GOT3 (cell line): ENCODE data around the gene HCN4.

Source experiments
- DNase-seq: peaks from one replicate; lab custom pipeline; 2025; ENCODE audit warnings: mixed read lengths; lab: John Stamatoyannopoulos, UW

Gene HCN4

GRCh38 chr15:73378089-73378488 is 9.3 kb upstream of the HCN4 start:
- DNase-seq = no peak

GRCh38 chr15:73375755-73376305 is 7.1 kb upstream of the HCN4 start:
- no peak for DNase-seq

DNA sequence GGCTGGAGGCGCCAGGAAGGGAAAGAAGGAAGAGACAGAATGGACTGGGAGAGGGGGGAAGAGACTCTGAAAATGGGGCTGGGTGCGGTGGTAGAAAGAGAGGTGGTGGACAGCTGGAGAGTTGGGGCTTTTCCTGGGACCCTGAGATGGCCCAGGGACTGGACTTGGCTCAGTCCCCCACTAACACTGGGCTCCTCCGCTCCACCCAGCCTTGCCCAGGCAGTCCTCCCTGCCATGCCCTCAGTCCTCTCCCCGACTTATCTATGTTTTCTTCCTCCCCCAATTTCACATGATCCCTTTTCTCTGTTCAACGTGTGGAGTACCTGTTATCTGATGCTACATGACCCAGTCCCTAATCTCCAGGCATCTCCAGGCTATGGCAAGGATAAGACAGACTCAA is 6.3 kb upstream of the HCN4 start:
- DNase-seq = no peak

DNA sequence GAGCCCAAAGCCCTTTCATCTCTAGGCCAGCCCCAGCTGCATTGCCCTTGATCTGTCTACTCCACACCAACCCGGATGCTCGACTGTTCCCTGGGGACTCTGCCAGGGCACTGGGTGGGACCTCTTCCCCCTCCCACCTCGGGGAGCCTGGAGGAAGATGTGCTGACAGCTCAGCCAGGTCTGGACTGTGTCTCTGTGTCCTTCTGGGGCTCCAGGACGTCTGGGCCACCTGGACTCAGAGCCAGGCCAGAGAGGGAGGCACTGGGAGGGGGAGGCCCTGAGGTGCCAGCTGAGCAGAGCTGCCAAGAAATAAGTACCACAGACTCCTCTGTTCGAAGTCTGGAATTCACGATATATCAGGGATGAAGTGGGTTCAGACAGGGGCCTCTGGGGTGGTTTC is 5.8 kb upstream of the HCN4 start:
- no peak for DNase-seq

DNA sequence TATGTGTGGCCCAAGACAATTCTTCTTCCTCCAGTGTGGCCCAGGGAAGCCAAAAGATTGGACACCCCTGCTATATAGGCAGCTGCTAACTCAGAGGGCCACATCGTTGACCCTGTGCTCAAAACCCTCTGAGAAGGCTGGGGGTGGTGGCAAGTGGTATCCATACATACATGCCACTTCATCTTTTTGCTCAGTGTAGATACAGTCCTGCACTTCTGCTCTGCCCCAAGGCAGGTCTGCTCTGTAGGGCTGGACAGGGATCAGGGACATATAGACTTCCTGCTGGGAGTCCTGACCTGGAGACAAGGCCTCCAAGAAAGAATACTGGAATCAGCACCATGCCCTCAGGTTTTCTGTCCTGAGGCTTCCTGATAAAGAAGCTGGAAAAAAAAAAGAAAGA is 4.5 kb upstream of the HCN4 start:
- no peak for DNase-seq

- DNase-seq = no peak
These were observed 3.1 kb upstream of the HCN4 start for GRCh38 chr15:73371812-73372211.

- DNase-seq = no peak
These were observed 1.4 kb upstream of the HCN4 start for GRCh38 chr15:73370151-73370550.

DNA sequence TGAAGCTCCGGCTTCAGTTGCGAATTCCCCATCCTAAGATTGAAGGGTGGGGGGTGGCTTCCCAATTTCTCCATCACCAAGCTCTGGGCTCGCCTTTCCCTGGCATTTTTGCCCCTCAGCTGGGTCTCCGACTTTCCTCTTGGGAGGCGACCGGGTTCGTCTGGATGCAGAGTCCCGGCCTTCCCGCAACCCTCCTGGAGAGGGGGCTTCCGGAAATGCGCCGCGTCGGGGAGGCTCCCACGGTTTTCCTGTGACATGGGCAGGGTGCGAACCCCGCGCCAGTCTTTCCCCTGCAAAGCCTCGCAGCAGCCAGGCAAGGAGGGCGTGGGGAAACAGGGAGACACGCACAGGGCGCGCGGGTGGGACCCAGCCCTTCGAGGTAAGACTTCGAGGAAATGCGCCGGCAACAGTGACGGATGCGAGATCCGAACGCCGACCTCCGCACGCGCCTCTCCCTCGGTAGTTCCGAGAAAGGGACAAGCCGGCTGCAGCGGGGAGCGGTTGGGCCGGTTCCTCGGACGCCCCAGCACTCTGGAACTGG is 466 bp upstream of the HCN4 start:
- DNase-seq = no peak

- DNase-seq = no peak
These were observed 996 bp downstream of the HCN4 start for GRCh38 chr15:73367624-73368300.

GRCh38 chr15:73366766-73367623 is 1.8 kb downstream of the HCN4 start:
- no peak for DNase-seq

GRCh38 chr15:73364070-73364469 is 4.7 kb downstream of the HCN4 start:
- no peak for DNase-seq

DNA sequence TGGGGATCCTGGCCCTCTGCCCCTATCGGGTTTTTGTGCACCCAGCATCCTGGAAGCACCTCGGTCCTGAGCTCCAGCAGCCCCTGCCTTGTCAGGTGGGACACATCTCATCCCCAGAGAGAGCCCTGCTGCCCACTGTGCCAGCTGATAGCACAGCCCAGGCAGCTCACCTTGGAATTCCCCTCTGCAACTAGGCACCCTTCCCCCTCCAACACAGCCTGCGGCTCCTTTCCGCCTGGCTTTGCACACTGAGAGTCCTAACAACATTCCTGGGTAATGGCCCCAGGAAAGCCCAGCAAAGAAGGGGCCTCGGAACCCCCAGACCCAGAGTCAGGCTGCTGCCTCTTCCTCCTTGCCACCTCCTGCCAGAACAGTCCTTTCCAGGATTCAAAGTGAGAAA is 5.9 kb downstream of the HCN4 start:
- DNase-seq = no peak

DNA sequence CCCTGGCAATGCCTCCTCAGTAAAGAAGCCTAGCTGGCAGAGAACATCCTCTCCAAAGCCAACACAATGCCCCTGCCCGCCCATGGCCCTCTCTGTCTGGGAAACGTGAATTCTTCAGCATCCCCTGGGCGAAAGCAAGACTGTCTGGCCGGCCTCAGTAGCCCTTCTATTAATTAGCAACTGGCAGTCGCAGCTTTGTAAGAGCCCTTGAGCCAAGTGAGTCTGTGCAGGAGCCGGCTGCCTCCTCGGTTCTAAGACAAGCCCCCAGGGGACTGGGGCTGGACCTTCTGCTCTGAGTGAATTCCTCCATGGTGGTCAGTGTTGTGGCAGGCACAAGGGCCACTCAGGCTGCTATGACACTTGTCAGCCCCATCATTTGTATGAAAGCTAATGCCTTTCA is 7.4 kb downstream of the HCN4 start:
- DNase-seq = no peak

DNA sequence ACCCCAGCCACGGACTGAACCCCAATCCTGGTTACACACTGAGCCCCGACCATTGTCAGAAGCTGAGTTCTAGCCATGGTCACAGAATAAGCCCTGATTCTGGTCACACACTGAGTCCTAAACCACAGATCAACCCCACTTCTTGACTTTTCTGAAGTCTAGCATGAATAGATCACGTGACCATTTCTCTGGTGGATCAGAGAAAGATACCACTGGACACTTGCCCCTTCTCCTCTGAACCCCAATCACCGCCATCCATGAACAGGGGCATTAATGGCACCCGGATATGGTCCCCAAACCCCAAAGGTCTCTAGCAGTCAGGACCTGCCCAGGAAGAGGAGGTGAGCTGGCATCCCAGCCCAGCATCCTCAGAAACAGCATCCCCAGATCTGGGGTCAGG is 9.1 kb downstream of the HCN4 start:
- no peak for DNase-seq

DNA sequence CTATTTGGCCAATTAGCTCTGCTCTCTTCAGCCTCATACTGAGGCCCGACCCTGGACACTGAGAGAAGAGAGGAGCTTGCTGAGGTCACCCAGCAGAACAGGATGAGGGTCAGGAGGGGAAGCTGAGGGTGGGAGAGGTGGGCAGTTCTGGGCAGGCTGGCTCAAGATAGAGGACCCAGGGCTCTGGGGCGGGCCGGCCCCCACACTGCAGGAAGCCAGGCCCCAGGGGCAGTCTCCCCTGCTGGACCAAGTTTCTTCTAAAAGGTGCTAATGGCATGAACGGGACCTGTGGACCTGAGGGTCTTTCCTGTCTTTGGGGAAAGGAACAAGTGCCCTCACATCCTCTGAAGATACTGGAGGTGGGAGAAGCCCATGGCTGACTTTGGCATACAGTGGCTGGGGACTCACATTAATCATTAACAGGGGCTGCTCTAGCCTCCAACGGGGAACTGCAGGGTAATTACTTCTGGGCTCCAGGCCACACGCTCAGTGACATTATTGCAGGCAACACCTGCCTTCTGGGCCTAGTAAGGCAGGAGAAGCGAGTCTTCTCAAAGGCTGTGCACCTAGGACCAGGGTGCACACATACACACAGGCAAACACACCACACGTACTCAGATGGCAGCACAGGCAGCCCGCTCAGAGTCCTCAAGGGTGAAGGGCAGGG is 10.6 kb downstream of the HCN4 start:
- DNase-seq = no peak

- DNase-seq = no peak
These were observed 13.0 kb downstream of the HCN4 start for GRCh38 chr15:73355612-73356265.

- no peak for DNase-seq
These were observed 14.5 kb downstream of the HCN4 start for GRCh38 chr15:73354241-73354640.

- no peak for DNase-seq
These were observed 15.0 kb downstream of the HCN4 start for GRCh38 chr15:73353734-73354133.

GRCh38 chr15:73352082-73352481 is 16.7 kb downstream of the HCN4 start:
- DNase-seq = no peak

DNA sequence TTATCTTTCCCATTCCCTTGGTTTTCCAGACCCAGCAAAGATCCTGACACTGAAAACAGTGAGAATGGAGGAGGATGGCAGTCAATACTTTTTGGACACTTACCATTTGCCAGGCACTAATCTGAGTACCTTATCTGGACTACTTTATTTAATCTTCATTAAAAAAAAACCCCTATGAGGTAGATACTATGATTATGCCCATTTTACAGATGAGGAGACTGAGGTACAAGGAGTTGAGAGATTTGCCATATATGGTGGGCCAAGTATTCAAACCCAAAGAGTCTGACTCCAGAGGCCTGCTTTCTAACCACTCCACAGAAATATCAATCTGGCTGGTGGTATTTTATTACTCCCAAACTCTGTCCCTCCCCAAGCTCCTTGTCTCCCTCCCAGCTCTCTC is 19.6 kb downstream of the HCN4 start:
- no peak for DNase-seq

- DNase-seq = no peak
These were observed 21.9 kb downstream of the HCN4 start for GRCh38 chr15:73346735-73347312.

- DNase-seq = no peak
These were observed 23.1 kb downstream of the HCN4 start for GRCh38 chr15:73345658-73346057.
